H7 (cell line): Measurements from ENCODE around the gene DENND5B. TPM values are rescaled to one million over a fixed set of nuclear protein-coding genes. Genes with fewer than 3 reads are reported as not detected.
"Not testable (repeated sequence)": the region's sequence is repeated elsewhere in the genome, so short reads cannot be mapped to it uniquely, and the experiment has no call there.

Source experiments
- DNase-seq: peaks from one replicate; pipeline ENCODE4 v3.0.0; 2012
- H3K27me3 ChIP-seq: 2 replicates; pipeline ENCODE4 v1.6.0; 2011; ENCODE audit warnings: mild to moderate bottlenecking, low read length; ENCODE audit not compliant: control insufficient read depth, insufficient read depth
- H3K36me3 ChIP-seq: replicated peaks from 2 replicates; pipeline ENCODE4 v1.5.1; 2011; ENCODE audit warnings: low read length; ENCODE audit not compliant: control insufficient read depth, insufficient read depth
- H3K4me3 ChIP-seq: 2 replicates; pipeline ENCODE4 v1.5.1; 2011; ENCODE audit warnings: low read depth, mild to moderate bottlenecking, control low read depth, low read length, moderate library complexity; ENCODE audit not compliant: insufficient read depth
- total RNA-seq: library from RNA; depleted of rRNA; stranded (reverse); fragments of >200 nt; shearing (Covaris generic); gene quantifications from 2 replicates; pipeline ENCODE4 v1.2.3, GENCODE V29; 2014

The DENND5B gene
- total RNA-seq, 1 experiment from 2014 or later: 14.2 TPM

- Histone ChIP-seq H3K4me3 (no peak overlapping the region), H3K36me3 (no peaks in the 10 kb centered on the region), H3K27me3 (no peaks in the 10 kb centered on the region)
- no peak for DNase-seq
Observed at GRCh38 chr12:31492599-31493196, 98.2 kb downstream of the DENND5B start.

- Histone ChIP-seq H3K27me3 (no peaks in the 10 kb centered on the region), H3K36me3 (no peaks in the 10 kb centered on the region), H3K4me3 (no peak overlapping the region)
- DNase-seq: no peak
Observed at GRCh38 chr12:31491841-31492598, 98.9 kb downstream of the DENND5B start.

GRCh38 chr12:31491241-31491794 is 99.6 kb downstream of the DENND5B start:
- H3K36me3 ChIP-seq: no peaks in the 10 kb centered on the region
- DNase-seq: no peak
- H3K27me3 ChIP-seq: no peaks in the 10 kb centered on the region
- H3K4me3 ChIP-seq: no peak overlapping the region

- Histone ChIP-seq H3K4me3 (no peak overlapping the region), H3K36me3 (no peaks in the 10 kb centered on the region), H3K27me3 (no peaks in the 10 kb centered on the region)
- no peak for DNase-seq
Observed at GRCh38 chr12:31488737-31489338, 102.1 kb downstream of the DENND5B start.

- Histone ChIP-seq H3K36me3 (no peaks in the 10 kb centered on the region), H3K27me3 (no peaks in the 10 kb centered on the region), H3K4me3 (no peak overlapping the region)
- DNase-seq: no peak
Observed at GRCh38 chr12:31485571-31485970, 105.4 kb downstream of the DENND5B start.

DNA sequence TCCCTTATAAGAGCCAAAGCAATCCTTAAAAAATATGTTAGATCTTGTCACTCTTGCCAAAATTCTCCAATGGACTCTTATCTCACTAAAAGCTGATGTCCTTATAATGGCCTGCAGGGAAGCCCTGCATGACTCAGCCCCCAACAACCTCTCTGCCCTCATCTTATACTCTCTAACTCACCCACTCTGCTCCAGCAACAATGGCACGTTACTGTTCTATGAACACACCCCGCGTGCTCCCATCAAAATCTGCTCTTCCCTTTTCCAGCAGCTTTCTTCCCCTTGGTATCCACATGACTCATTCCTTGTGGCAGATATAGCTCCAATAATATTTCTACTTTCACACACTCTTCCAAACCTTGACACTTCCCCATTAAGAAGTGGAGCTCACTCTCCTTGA is 108.1 kb downstream of the DENND5B start:
- no peaks in the 10 kb centered on the region; the same call in 1 of the 2 replicates for H3K36me3 ChIP-seq
- no peak for DNase-seq
- no peaks in the 10 kb centered on the region for H3K27me3 ChIP-seq
- no peak overlapping the region for H3K4me3 ChIP-seq

GRCh38 chr12:31481415-31481814 is 109.5 kb downstream of the DENND5B start:
- DNase-seq: no peak
- H3K27me3 ChIP-seq: no peaks in the 10 kb centered on the region
- H3K4me3 ChIP-seq: no peak overlapping the region
- H3K36me3 ChIP-seq: no peaks in the 10 kb centered on the region; the same call in 1 of the 2 replicates

- DNase-seq: peak; percentile 14
- H3K4me3 ChIP-seq: no peak overlapping the region
- H3K36me3 ChIP-seq: no peaks in the 10 kb centered on the region; the same call in 1 of the 2 replicates
- no peaks in the 10 kb centered on the region for H3K27me3 ChIP-seq
Observed at GRCh38 chr12:31479516-31480210, 111.3 kb downstream of the DENND5B start.

DNA sequence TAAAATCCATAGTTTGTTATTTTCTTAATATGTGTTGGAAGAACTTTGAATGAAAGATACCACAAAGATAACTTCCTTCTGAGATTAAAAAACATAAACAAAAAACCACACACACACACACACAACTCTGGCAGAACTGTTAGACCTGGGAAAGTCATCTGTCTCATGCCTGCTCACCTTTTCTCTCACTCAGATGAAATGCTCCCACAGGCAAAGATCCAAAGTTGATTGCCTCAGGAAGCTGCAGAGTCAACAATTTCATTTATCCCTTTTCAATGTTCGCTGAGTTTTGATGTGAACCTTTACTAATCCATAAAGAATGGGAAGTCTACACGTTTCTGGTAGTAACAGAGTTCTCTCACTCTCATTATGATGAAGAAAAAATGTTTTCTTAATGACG is 112.0 kb downstream of the DENND5B start:
- H3K27me3 ChIP-seq: no peaks in the 10 kb centered on the region

GRCh38 chr12:31478425-31478824 is 112.5 kb downstream of the DENND5B start:
- H3K36me3 ChIP-seq: no peaks in the 10 kb centered on the region; the same call in 1 of the 2 replicates
- no peak overlapping the region for H3K4me3 ChIP-seq
- H3K27me3 ChIP-seq: no peaks in the 10 kb centered on the region
- no peak for DNase-seq

More for the DNA sequence above, 112.0 kb downstream of the DENND5B start:
- H3K36me3 ChIP-seq: no peaks in the 10 kb centered on the region; the same call in 1 of the 2 replicates
- no peak for DNase-seq
- no peak overlapping the region for H3K4me3 ChIP-seq

- no peaks in the 10 kb centered on the region for H3K27me3 ChIP-seq
- H3K36me3 ChIP-seq: no peaks in the 10 kb centered on the region; the same call in 1 of the 2 replicates
- no peak for DNase-seq
- no peak overlapping the region for H3K4me3 ChIP-seq
Observed at GRCh38 chr12:31477687-31478086, 113.2 kb downstream of the DENND5B start.

DNA sequence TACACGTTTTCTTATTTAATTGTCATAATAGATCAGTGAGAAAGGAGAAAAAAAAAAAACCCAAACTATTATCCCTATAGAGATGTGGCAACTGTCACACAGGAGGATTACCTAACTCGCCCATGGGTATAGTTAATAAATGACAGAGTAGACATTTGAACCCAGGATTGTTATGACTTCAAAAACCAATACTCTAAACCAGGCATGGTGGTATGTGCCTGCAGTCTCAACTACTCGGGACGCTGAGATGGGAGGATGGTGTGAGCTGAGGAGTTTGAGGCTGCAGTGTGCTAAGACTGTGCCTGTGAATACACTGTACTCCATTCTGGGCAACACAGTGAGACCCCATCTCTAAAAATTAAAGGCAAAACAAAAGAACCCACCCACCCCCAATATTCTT is 114.5 kb downstream of the DENND5B start:
- no peaks in the 10 kb centered on the region; the same call in 1 of the 2 replicates for H3K36me3 ChIP-seq
- no peak overlapping the region for H3K4me3 ChIP-seq
- H3K27me3 ChIP-seq: no peaks in the 10 kb centered on the region
- DNase-seq: no peak

GRCh38 chr12:31475610-31476009 is 115.3 kb downstream of the DENND5B start:
- DNase-seq, H3K4me3 ChIP-seq, H3K27me3 ChIP-seq, H3K36me3 ChIP-seq: not testable (repeated sequence)

GRCh38 chr12:31474751-31475150 is 116.2 kb downstream of the DENND5B start:
- H3K27me3 ChIP-seq: no peaks in the 10 kb centered on the region
- DNase-seq: no peak
- H3K36me3 ChIP-seq: no peaks in the 10 kb centered on the region; the same call in none of the 2 replicates
- no peak overlapping the region for H3K4me3 ChIP-seq
